RCC 7860 (cell line): ENCODE data around the gene MRPL37.
"Not testable (repeated sequence)": the region's sequence is repeated elsewhere in the genome, so short reads cannot be mapped to it uniquely, and the experiment has no call there.

ENCODE experiments used
- DNase-seq: peaks from one replicate; pipeline ENCODE4 v3.0.0-alpha.2; 2015; ENCODE audit warnings: low spot score
- FAIRE-seq: peaks from 2 replicates; lab custom pipeline; 2012; peaks lifted over from hg19 to GRCh38; lab: Jason Lieb, UNC

MRPL37 gene

GRCh38 chr1:54171606-54172005 lies 28.4 kb upstream of the MRPL37 start:
- no peak for FAIRE-seq

GRCh38 chr1:54172614-54173599 lies 27.1 kb upstream of the MRPL37 start:
- DNase-seq (no peak), FAIRE-seq (no peak)

More at GRCh38 chr1:54171606-54172005, 28.4 kb upstream of the MRPL37 start:
- DNase-seq = no peak

- DNase-seq (no peak), FAIRE-seq (no peak)
Measured at GRCh38 chr1:54173681-54174080, 26.3 kb upstream of the MRPL37 start.

- DNase-seq (no peak), FAIRE-seq (no peak)
Measured at GRCh38 chr1:54174106-54174505, 25.9 kb upstream of the MRPL37 start.

GRCh38 chr1:54176621-54177327 lies 23.2 kb upstream of the MRPL37 start:
- no peak for FAIRE-seq
- DNase-seq = no peak

- DNase-seq (no peak), FAIRE-seq (no peak)
Measured at GRCh38 chr1:54177726-54178125, 22.2 kb upstream of the MRPL37 start.

- DNase-seq (no peak), FAIRE-seq (no peak)
Measured at GRCh38 chr1:54178296-54179070, 21.5 kb upstream of the MRPL37 start.

GRCh38 chr1:54180701-54181360 lies 19.1 kb upstream of the MRPL37 start:
- DNase-seq (no peak), FAIRE-seq (no peak)

- DNase-seq (no peak), FAIRE-seq (no peak)
Measured at GRCh38 chr1:54186056-54186455, 13.9 kb upstream of the MRPL37 start.

GRCh38 chr1:54188291-54188690 lies 11.7 kb upstream of the MRPL37 start:
- DNase-seq = no peak
- FAIRE-seq = no peak

GRCh38 chr1:54190526-54190925 lies 9.4 kb upstream of the MRPL37 start:
- FAIRE-seq (no peak), DNase-seq (no peak)

- DNase-seq (no peak), FAIRE-seq (no peak)
Measured at GRCh38 chr1:54191525-54191924, 8.4 kb upstream of the MRPL37 start.

- DNase-seq = no peak
- FAIRE-seq = no peak
Measured at GRCh38 chr1:54193453-54193852, 6.5 kb upstream of the MRPL37 start.

GRCh38 chr1:54199151-54199764 lies 709 bp upstream of the MRPL37 start:
- DNase-seq (no peak), FAIRE-seq (no peak)

- DNase-seq = no peak
- no peak for FAIRE-seq
Measured at GRCh38 chr1:54200519-54200997, 591 bp downstream of the MRPL37 start.

- DNase-seq (no peak), FAIRE-seq (no peak)
Measured at GRCh38 chr1:54204199-54204598, 4.2 kb downstream of the MRPL37 start.

- FAIRE-seq = no peak
- DNase-seq = no peak
Measured at GRCh38 chr1:54207287-54207686, 7.3 kb downstream of the MRPL37 start.

GRCh38 chr1:54207896-54208295 lies 7.9 kb downstream of the MRPL37 start:
- FAIRE-seq, DNase-seq: not testable (repeated sequence)

- DNase-seq (no peak), FAIRE-seq (no peak)
Measured at GRCh38 chr1:54212872-54213271, 12.9 kb downstream of the MRPL37 start.

- FAIRE-seq = no peak
- no peak for DNase-seq
Measured at GRCh38 chr1:54215523-54215922, 15.6 kb downstream of the MRPL37 start.
